Upper lobe of left lung (tissue), 6 donors: ENCODE data around the gene LRRC45. TPM values are rescaled to one million over a fixed set of nuclear protein-coding genes. Genes with fewer than 3 reads are reported as not detected.
A peak's percentile ranks its signal among the peaks of the same experiment; 100 is the strongest.

Source experiments
- ATAC-seq, 2 donors: fragments of 200-7000 bp; cut with Tn5 transposase; one replicate each; pipeline ENCODE4 v1.9.1; 2022; ENCODE audit warnings: mild to moderate bottlenecking in 2 of 2, moderate library complexity in 2 of 2; ENCODE audit not compliant: low FRiP score in 2 of 2
- DNase-seq, 2 donors: peaks; one replicate each; pipeline ENCODE4 v3.0.0-alpha.2; 2019 to 2020
- H3K27ac ChIP-seq, 4 donors: fragments of 200-600 bp; sonication (generic); one replicate each; pipeline ENCODE4 v1.5.1; 2016 to 2019
- H3K27me3 ChIP-seq, 4 donors: fragments of 200-600 bp; sonication (generic); one replicate each; pipeline ENCODE4 v1.5.1; 2017 to 2019
- H3K36me3 ChIP-seq, 4 donors: fragments of 200-600 bp; sonication (generic); one replicate each; pipeline ENCODE4 v1.5.1; 2016 to 2019
- H3K4me1 ChIP-seq, 4 donors: fragments of 200-600 bp; sonication (generic); one replicate each; pipeline ENCODE4 v1.5.1; 2018 to 2019
- H3K4me3 ChIP-seq, 4 donors: fragments of 200-600 bp; sonication (generic); one replicate each; pipeline ENCODE4 v1.5.1; 2017 to 2019; ENCODE audit warnings: mild to moderate bottlenecking in 2 of 4, moderate library complexity in 1 of 4
- H3K9me3 ChIP-seq, 4 donors: fragments of 200-600 bp; sonication (generic); one replicate each; pipeline ENCODE4 v1.5.1; 2018 to 2019
- EP300 ChIP-seq, 4 donors: sonication (generic); formaldehyde crosslinking; IDR thresholded peaks; one replicate each; pipeline ENCODE4 v1.5.1; 2017; ENCODE audit warnings: antibody characterized with exemption in 4 of 4, control low read depth in 2 of 4
- POLR2A ChIP-seq, 4 donors: fragments of 450-650 bp; IDR thresholded peaks; one replicate each; pipeline ENCODE4 v1.5.1; 2016 to 2017; ENCODE audit warnings: antibody characterized with exemption in 4 of 4, mild to moderate bottlenecking in 2 of 4
- POLR2AphosphoS5 ChIP-seq, 2 donors: sonication (generic); formaldehyde crosslinking; IDR thresholded peaks; one replicate each; pipeline ENCODE4 v1.5.1; 2017; ENCODE audit warnings: antibody characterized with exemption in 2 of 2
- WGBS, 2 donors: methylation state at CpG; one replicate each; pipeline ENCODE4 v1.1.5; 2017 to 2018; 5-methylcytosine and 5-hydroxymethylcytosine counted together
- total RNA-seq, 6 donors: library from RNA; depleted of rRNA in 4 of 6; stranded (reverse); fragments of >200 nt in 4 of 6; gene quantifications; one replicate each; pipeline versions ENCODE4 v1.1.0 to v1.2.1, GENCODE V29; 2016 to 2021
- TF ChIP-seq, protein P1 (sequence below), 6 experiments: fragments of 450-650 bp in 4 of 6; fragments of 200-600 bp in 2 of 6; sonication (generic) in 2 of 6; IDR thresholded peaks; one replicate each; pipeline ENCODE4 v1.5.1; 2016 to 2019; ENCODE audit warnings: antibody characterized with exemption in 6 of 6
- donor health status: DM: no; HTN: no; CAD: no; lungs with moderate emphysema.
- donor health status: DM: no; HTN: yes; CAD: no; lungs with severe emphysema.

The LRRC45 gene
- total RNA-seq, 6 donors from 2014 or later: 14.0 to 57.6 (median 20.4) TPM

DNA sequence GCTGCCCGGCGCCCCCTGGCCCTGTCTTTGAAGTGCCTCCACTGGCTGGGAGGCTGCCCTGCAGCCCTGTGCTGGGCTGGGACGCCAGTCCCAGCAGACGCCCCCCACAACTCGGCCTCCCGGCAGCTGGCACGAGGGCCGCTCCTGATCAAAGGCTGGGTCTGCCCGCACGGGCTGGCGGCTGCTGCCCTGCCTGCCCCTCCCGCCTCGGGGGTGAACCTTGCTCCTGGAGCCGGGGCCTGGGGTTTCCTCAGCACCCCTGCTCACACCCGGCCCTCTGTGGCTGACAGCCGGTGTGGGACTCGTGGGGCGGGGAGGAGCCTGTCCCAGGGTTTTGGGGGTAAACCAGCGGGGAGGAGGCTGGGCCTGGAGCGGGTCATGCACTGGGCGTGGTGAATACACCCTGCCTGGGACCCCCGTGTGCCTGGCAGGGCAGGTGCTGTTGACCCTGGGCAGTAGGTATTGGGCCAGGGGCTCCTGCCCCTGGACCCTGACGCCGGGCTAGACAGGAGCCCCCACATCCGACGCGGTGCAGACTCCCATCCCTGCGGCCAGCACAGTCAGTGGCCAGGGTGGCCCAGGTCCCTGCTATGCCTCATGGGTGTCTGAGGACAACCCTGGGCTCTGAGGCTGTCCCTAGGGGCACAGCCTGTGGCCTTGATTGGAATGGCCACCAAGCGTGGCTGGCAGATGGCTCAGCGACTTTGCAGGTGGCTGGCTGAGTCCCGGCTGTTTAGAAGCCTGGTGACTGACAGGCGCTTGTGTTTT is 22.1 kb upstream of the LRRC45 start:
- no peak for ATAC-seq
- Histone ChIP-seq H3K36me3 (peaks cover 0 to 10% (median 8%) of the 10 kb centered on the region in 4 donors), H3K9me3 (no peaks in the 10 kb centered on the region), H3K27me3 (no peaks in the 10 kb centered on the region), H3K27ac (peak overlapping the region in 1 of 4 donors; percentile 21), H3K4me3 (no peak overlapping the region), H3K4me1 (peaks cover 0 to 16% (median 7%) of the 10 kb centered on the region in 4 donors)
- TF ChIP-seq EP300 (IDR thresholded peaks at IDR 0.05) (no peak), POLR2AphosphoS5 (IDR thresholded peaks at IDR 0.05) (no peak), POLR2A (IDR thresholded peaks at IDR 0.05) (no peak)
- TF ChIP-seq, protein P1, sequence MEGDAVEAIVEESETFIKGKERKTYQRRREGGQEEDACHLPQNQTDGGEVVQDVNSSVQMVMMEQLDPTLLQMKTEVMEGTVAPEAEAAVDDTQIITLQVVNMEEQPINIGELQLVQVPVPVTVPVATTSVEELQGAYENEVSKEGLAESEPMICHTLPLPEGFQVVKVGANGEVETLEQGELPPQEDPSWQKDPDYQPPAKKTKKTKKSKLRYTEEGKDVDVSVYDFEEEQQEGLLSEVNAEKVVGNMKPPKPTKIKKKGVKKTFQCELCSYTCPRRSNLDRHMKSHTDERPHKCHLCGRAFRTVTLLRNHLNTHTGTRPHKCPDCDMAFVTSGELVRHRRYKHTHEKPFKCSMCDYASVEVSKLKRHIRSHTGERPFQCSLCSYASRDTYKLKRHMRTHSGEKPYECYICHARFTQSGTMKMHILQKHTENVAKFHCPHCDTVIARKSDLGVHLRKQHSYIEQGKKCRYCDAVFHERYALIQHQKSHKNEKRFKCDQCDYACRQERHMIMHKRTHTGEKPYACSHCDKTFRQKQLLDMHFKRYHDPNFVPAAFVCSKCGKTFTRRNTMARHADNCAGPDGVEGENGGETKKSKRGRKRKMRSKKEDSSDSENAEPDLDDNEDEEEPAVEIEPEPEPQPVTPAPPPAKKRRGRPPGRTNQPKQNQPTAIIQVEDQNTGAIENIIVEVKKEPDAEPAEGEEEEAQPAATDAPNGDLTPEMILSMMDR (IDR thresholded peaks at IDR 0.05): no peak
- peak in 1 of 2 donors; percentile 82 for DNase-seq
- WGBS, 2 donors: 81 to 85% methylated on average over 13 to 19 of the region's 32 CpGs

DNA sequence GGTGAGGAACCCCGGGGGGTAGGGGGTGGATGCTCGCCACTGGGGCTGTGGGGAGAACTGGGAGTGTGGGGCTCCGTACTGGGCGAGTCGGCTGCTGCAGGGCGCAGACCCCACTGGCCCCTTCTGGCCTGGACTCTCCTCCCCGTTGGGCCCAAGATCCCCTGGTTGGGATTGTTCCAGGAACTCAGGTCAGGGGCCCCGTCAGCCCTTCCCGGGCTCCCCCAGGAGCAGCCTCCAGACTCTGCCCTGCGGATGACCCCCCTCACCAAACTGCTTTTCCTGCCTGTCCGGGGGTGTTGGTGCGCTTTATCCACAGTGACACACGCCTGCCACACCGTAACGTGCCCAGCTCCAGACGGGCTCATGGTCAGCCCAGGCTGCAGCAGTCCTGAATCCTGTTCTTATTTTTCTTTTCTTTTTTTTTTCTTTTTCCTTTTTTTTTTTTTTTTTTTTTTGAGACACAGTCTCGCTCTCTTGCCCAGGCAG is 21.5 kb upstream of the LRRC45 start:
- DNase-seq (peak in 1 of 2 donors; percentile 53), ATAC-seq (no peak)
- 88 to 93% methylated on average over 9 to 12 of the region's 17 CpGs for WGBS, 2 donors

DNA sequence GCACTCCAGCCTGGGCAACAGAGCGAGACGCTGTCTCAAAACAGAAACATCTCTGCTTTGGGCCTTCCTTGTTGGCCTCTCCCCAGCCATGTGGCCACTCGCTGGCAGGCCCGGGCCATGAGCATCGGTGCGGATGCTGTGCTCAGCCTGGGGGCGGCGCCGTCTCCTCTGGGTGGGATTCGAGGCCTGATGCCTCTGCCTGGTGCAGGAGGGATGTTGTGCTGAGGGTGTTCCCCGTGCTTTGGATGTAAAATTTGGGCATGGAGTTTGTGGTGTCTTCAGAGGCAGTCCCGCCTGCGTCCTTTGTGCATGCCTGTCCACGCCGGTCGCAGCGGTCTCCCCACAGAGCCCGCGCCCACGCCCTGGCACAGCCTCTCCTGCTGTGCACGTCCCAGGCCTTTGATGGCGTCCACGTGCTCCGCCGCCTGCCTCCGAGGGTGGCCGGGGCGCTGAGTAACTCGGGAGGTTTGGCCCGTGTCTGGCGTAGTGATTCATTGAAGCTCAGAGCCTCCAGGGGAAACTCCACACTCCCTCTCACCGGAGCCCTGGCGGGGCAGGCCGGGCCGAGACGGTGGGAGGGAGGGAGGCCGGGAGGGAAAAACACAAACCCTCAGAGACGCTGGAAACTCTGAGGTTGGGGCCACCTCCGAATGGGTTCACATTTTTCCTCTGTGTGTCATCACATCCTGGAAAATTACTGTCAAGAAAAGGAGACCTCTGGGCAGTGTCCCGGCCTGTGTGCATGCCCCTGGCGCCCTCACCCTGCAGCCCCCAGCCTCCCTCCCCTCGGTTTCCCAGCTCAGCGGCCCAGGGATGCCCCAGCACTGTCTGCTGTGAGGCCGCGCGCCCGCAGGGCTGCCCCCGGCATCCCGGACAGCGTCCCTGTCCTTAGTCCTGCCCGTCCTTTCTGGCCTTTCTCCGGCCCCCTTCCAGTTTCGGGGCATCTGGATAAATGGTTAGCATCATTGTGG is 19.4 kb upstream of the LRRC45 start:
- peaks cover 0 to 16% (median 7%) of the 10 kb centered on the region in 4 donors for H3K4me1 ChIP-seq
- no peaks in the 10 kb centered on the region for H3K27me3 ChIP-seq
- H3K4me3 ChIP-seq: no peak overlapping the region
- H3K9me3 ChIP-seq: no peaks in the 10 kb centered on the region
- 81 to 86% methylated on average over 28 to 33 of the region's 53 CpGs for WGBS, 2 donors
- ATAC-seq (peak; percentile 1 to 83), DNase-seq (peak in 1 of 2 donors; percentile 88)
- TF ChIP-seq EP300 (IDR thresholded peaks at IDR 0.05): no peak
- TF ChIP-seq POLR2A (IDR thresholded peaks at IDR 0.05): no peak
- TF ChIP-seq, protein P1 (IDR thresholded peaks at IDR 0.05): no peak
- TF ChIP-seq POLR2AphosphoS5 (IDR thresholded peaks at IDR 0.05): no peak
- H3K36me3 ChIP-seq: no peaks in the 10 kb centered on the region
- no peak overlapping the region for H3K27ac ChIP-seq

More for the DNA sequence above, 21.5 kb upstream of the LRRC45 start:
- H3K27me3 ChIP-seq: no peaks in the 10 kb centered on the region
- H3K9me3 ChIP-seq: no peaks in the 10 kb centered on the region
- H3K27ac ChIP-seq: no peak overlapping the region
- H3K4me1 ChIP-seq: peaks cover 0 to 16% (median 7%) of the 10 kb centered on the region in 4 donors
- TF ChIP-seq, protein P1 (IDR thresholded peaks at IDR 0.05): no peak
- TF ChIP-seq POLR2A (IDR thresholded peaks at IDR 0.05) (no peak), POLR2AphosphoS5 (IDR thresholded peaks at IDR 0.05) (no peak), EP300 (IDR thresholded peaks at IDR 0.05) (no peak)
- H3K36me3 ChIP-seq: peaks cover 0 to 6% (median 4%) of the 10 kb centered on the region in 4 donors
- H3K4me3 ChIP-seq: no peak overlapping the region

DNA sequence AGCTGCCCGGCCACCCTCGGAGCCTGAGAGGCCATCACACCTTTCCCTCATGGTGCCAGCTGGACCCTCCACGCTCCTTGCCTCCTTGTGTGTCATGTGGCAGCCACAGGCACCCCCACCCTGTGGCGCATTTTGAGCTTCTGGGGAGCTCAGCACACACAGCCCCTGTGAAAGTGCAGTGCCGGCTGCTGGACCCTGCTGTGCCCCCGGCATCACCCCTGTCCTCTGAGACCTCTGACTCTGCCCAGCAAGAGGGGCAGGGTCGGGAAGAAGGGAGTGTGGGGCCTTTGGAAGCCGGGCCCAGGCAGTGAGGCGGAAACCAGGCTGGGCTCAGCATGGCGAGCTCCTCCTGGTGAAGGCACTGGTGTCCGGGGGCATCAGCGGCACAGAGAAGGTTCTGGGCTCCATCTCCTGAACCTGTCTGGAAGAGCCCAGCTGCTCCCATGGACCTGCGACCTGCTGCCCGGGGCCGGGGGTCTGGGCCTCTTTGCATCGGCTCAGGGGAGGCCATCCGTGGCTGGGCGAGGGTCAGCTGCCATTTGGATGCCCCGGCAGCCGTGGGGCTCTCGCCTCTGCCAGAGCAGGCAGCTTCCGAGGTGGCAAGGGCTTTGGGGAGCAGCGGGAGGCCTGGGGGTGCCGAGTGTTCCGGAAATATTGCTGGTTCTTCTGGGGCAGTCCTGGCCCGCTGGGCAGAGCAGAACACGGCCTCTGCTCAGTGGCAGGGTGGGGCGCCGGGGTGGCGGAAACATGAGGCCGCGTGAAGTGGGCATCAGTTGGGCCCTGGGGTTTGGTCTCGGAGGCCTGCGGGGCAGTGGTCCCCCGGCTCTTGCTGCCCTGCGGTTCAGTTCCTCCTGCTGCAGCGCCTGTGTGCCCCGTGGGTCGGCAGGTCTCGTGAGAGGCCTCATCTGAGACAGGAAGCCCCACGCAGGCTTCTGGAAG is 18.3 kb upstream of the LRRC45 start:
- Histone ChIP-seq H3K9me3 (no peaks in the 10 kb centered on the region), H3K27me3 (no peaks in the 10 kb centered on the region), H3K27ac (no peak overlapping the region), H3K36me3 (peaks cover 0 to 5% (median 0%) of the 10 kb centered on the region in 4 donors), H3K4me3 (no peak overlapping the region), H3K4me1 (peaks cover 0 to 10% (median 6%) of the 10 kb centered on the region in 4 donors)
- ATAC-seq (no peak), DNase-seq (peak in 1 of 2 donors; percentile 74)
- 93 to 94% methylated on average over 24 to 37 of the region's 41 CpGs for WGBS, 2 donors
- TF ChIP-seq, protein P1 (IDR thresholded peaks at IDR 0.05): no peak
- TF ChIP-seq POLR2A (IDR thresholded peaks at IDR 0.05): no peak
- TF ChIP-seq POLR2AphosphoS5 (IDR thresholded peaks at IDR 0.05): no peak
- no peak for TF ChIP-seq EP300 (IDR thresholded peaks at IDR 0.05)
